C4-2B (cell line): ENCODE measurements around the gene ZNF689.

Experiments
- H3K27ac ChIP-seq: fragments of 450-650 bp; 2 replicates; pipeline ENCODE4 v1.5.1; 2017
- ZFX ChIP-seq: fragments of 450-650 bp; IDR thresholded peaks from 2 replicates; pipeline ENCODE4 v1.6.1; 2017
- TF ChIP-seq, protein P1 (sequence below): fragments of 450-650 bp; conservative IDR thresholded peaks from 2 replicates; pipeline ENCODE4 v1.5.1; 2017; ENCODE audit warnings: mild to moderate bottlenecking

ZNF689 gene

DNA sequence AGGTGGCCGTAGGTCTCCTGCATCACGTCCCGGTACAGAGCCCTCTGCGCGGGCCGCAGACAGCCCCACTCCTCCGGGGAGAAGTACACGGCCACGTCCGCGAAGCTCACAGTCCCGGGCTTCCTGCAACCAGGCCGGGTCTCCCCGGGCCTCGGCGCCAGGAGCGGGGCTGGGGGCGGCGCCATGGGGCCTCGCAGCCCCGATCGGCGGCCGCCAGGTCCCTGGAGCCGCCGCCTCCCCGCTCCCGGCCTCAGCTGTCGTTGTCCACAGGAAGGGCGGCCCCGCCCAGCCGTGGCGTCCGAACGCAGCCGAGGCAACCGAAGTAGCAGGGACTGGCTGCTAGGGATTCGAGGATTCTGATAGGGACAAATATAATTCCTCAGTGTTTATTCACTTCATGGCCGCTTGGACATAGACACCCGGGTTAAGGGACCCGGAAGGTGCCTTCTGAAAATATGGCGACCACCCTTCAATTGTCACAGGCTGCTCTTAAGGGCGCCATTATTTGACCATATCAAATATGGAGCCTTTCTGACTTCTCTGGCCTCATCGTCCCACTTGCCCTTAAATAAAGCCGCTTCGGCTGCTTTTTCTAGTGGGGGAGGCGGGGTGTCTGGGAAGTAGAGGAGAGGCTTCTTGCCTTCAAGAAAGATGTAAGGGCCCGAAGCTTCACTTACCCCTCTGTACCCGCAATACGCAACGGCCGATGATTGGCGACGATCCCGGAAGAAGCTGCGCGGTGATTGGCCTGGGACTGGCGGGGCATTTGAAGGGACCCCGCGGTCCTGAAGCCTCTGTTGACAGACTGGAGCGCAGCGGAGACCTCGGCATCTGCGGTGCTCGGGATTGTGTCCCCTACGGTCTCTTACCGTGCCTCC is 38.5 kb downstream of the ZNF689 start, which contains the start of gene ZNF688:
Gene ZNF688 (minus strand): TSS at position 270 of the 878 bp plus-strand sequence. CDS start 85 bp downstream, at position 185.
- peak within 1 kb of the TSS; percentile 82 for H3K27ac ChIP-seq
- TF ChIP-seq, protein P1, sequence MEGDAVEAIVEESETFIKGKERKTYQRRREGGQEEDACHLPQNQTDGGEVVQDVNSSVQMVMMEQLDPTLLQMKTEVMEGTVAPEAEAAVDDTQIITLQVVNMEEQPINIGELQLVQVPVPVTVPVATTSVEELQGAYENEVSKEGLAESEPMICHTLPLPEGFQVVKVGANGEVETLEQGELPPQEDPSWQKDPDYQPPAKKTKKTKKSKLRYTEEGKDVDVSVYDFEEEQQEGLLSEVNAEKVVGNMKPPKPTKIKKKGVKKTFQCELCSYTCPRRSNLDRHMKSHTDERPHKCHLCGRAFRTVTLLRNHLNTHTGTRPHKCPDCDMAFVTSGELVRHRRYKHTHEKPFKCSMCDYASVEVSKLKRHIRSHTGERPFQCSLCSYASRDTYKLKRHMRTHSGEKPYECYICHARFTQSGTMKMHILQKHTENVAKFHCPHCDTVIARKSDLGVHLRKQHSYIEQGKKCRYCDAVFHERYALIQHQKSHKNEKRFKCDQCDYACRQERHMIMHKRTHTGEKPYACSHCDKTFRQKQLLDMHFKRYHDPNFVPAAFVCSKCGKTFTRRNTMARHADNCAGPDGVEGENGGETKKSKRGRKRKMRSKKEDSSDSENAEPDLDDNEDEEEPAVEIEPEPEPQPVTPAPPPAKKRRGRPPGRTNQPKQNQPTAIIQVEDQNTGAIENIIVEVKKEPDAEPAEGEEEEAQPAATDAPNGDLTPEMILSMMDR, result no peak
- peak; percentile 73; the same call in 1 of the 2 replicates for TF ChIP-seq ZFX

DNA sequence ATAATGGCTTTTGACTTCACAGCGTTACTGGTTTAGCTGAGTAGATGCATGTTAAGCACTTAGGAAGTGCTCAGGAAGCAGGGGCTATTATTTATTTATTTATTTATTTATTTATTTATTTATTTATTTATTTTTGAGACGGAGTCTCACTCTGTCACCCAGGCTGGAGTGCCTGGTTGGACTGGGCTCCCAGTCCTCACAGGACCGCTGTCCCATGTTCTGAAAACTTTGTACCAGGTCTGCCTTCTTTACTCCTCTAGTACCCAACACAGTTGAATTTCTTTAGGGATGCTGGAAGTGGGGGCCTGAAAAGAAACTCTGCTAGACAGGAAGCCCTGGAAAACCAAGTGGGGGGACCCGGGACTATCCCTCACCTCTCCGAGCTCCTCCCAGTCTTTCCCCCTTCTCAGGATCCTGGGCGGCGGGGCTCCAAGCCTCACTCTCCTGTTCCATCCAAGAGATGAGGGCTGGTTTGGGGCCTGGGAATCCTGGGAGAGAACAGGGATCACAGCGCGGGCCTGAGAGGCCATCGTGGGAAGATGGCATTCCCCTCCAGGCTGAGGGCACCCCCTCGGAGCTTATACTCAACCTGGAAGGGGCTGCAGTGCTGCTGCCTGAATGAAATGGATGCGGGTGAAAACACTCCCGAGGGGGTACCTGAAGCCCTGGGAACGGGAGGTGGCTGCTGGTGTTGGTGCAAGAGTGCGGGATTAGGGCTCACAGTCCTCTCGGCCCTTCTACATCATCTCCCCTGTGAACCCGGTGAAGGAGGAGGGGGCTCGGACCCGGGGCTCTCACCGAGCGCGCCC is 39.3 kb downstream of the ZNF689 start:
- TF ChIP-seq ZFX, result no peak
- TF ChIP-seq, protein P1, result no peak
- H3K27ac ChIP-seq, result peak overlapping the region; percentile 82

DNA sequence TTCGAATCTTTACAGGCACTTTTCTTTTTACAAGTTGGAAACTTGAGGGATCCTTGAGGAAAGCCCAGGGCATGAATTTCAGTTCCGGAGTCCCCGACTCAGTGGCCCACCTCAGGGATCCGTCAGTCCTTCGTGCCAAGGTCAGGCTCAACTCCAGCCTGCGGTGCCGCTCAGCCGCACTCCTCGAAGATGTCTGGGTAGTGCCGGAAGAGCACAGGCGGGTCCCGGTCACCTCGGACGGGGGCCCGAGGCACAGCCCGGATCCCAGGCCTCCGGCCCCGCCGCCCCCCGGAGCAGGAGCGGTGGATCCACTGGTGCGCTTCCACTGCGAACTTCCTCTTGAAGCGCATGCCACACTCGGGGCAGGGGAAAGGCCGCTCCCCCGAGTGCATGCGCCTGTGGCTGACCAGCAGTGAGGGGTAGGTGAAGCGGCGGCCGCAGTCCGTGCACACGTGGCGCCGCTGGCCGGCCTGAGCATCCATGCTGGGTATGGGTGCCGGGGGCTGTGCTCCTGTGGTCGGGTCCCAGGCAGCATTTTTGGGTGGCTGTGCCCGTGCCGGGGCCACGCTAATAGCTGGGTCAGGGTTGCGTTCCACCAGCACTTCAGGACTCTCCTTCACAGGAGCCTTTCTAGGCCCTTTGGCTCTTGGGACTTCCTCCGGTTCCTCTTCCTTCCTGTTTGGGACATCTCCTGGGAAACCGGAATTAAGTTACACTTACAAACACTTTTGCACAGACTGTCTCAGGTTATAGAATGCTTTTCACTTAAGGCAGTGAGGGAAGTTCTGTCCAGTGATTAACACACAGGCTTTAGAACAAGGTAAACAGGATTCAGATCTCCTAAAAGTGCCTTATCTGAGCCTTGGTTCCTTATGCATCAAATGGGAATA is 40.2 kb downstream of the ZNF689 start:
- no peak overlapping the region for H3K27ac ChIP-seq
- no peak for TF ChIP-seq ZFX
- TF ChIP-seq, protein P1, result no peak

DNA sequence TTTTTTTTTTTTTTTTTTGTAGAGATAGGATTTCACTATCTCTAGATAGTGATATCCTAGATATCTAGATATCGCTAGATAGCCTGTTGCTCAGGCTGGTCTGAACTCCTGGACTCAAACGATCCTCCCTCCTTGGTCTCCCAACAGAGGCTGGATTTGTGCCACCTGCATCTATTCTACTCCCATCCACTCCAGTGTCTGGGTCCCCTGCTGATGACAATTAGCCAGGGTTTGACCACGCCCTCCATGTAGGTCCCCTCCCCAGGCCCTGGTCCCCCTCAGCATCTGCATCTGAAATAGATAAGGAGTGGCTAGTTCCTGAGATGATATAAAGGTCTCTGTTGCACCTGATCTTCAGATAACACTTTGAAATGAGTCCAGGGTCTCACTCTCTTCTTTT is 40.9 kb downstream of the ZNF689 start:
- no peak overlapping the region for H3K27ac ChIP-seq
- TF ChIP-seq ZFX, result no peak
- TF ChIP-seq, protein P1, result no peak

GRCh38 chr16:30567991-30568638 is 42.1 kb downstream of the ZNF689 start:
- TF ChIP-seq, protein P1, result no peak
- TF ChIP-seq ZFX, result no peak
- H3K27ac ChIP-seq, result no peak overlapping the region

- H3K27ac ChIP-seq, result no peak overlapping the region
Measured at GRCh38 chr16:30567160-30567990, 42.8 kb downstream of the ZNF689 start.

More at GRCh38 chr16:30567160-30567990, 42.8 kb downstream of the ZNF689 start:
- TF ChIP-seq, protein P1, result no peak
- no peak for TF ChIP-seq ZFX
